ENCODE results near the gene FUT7. TPM values are rescaled to one million over a fixed set of nuclear protein-coding genes. Genes with fewer than 3 reads are reported as not detected.

Gene FUT7
- total RNA-seq, 4 donors from 2014 or later = 0.20 TPM; not detected in 3

DNA sequence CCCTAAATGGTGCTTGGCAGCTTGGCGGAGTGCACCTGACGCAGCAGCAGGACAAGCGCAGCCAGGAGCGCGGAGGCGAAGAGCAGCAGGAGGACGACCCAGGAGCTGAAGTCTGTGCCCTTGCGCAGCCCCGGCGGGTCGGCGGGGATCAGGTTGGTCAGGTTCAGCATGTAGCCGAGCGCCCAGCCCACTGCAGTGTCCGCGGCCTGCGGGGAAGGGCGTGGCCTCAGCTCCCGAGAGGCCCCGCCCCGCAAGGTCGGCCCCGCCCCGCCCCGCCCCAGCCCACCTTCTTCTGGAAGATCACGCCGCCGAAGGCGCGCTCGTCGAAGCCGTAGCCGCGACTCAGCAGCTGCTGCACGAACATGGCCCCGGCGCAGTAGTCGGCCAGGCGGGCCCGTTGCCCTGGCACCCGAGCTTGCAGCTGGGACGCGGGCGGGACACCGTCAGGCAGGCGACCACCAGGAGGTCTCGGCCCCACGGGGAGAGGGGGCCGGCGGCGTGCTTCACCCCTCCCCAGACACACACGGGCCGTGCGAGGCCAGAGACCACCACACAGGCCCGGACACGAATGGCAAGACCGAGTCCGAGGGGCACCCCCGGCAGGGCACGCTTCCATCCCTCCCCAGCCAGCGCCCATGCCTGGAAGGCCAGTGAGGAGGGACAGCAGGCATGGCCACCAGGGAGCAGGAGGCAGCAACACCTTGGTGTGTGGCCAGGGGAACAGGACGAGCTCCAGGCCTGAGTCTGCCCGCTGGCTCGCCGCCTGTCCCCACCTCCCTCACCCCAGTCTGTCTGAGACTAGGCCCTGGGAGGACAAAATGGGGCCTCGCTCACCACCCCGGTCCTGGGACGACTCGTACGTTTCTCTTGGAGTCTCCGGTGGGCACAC lies 17.0 kb upstream of the FUT7 start:
- TF ChIP-seq POLR2AphosphoS5 (IDR thresholded peaks at IDR 0.05) = no peak
- no peak for TF ChIP-seq POLR2A (IDR thresholded peaks at IDR 0.05)
- no peak for TF ChIP-seq CTCF (IDR thresholded peaks at IDR 0.05)
- no peak for TF ChIP-seq EP300 (IDR thresholded peaks at IDR 0.05)
- Histone ChIP-seq H3K27ac (no peak overlapping the region), H3K9me3 (no peaks in the 10 kb centered on the region), H3K36me3 (no peaks in the 10 kb centered on the region), H3K4me1 (peaks cover 0 to 57% (median 22%) of the 10 kb centered on the region in 3 donors), H3K27me3 (peaks cover 73% of the 10 kb centered on the region), H3K4me3 (no peak overlapping the region)
- 73% methylated on average over 7 of the region's 72 CpGs; no CpG with 5 or more reads in 1 of the 2 donors for WGBS, 2 donors (ENCODE audit: low coverage in 1 of 2)
- ATAC-seq = no peak

DNA sequence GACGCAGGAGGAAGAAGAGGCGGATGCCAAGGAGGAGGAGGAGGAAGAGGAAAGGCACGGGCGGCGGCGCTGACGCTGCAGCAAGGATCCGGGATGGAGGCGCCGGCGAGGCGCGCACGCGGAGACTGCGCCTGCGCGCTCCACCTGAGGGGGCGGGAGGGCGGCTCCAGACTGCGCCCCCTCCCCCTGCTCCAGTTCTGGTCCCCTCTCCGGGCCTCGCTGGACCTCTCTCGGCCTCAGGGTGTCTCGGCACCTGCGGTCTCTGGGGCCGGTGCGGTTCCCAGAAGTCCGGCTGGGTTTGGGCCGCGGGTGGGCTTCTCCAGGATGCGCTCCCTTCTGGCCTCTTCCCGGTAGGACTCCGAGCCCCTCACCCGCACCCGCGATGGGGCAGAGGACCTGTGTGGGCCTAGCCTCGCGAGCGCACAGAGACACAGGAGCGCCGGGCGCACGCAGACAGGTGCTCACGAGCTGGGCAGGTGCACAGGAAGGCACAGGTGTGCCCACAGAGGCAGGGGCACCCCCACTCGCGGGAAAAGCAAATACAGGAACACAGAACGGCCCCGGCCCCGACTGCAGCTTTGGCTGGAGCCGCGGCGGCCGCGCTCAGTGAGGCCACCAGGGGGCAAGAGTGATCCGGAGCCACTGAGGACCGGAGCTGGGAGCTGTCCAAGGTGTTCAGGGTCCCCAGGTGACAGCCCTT lies 14.3 kb upstream of the FUT7 start, which contains the start of gene NPDC1:
Gene NPDC1 (minus strand): TSS at position 90 of the 700 bp plus-strand sequence. CDS start 188 bp downstream, outside the sequence.
- peak within 1 kb of the TSS; percentile 45 to 73 for H3K4me3 ChIP-seq
- WGBS, 2 donors (ENCODE audit: low coverage in 1 of 2) = 0% methylated on average over 25 to 27 of the region's 57 CpGs
- TF ChIP-seq CTCF (IDR thresholded peaks at IDR 0.05) (peak in 3 of 4 experiments; percentile 79 to 88 (median 86)), POLR2A (IDR thresholded peaks at IDR 0.05) (no peak)
- ATAC-seq = peak; percentile 53
- no peaks in the 10 kb centered on the region for H3K9me3 ChIP-seq
- peaks cover 0 to 55% (median 12%) of the 10 kb centered on the region in 3 donors for H3K4me1 ChIP-seq
- peaks cover 0 to 16% of the 10 kb centered on the region in 2 donors for H3K36me3 ChIP-seq
- H3K27ac ChIP-seq = peak within 1 kb of the TSS in 3 of 4 donors; percentile 78 to 83 (median 81)
- H3K27me3 ChIP-seq = peaks cover 47% of the 10 kb centered on the region

DNA sequence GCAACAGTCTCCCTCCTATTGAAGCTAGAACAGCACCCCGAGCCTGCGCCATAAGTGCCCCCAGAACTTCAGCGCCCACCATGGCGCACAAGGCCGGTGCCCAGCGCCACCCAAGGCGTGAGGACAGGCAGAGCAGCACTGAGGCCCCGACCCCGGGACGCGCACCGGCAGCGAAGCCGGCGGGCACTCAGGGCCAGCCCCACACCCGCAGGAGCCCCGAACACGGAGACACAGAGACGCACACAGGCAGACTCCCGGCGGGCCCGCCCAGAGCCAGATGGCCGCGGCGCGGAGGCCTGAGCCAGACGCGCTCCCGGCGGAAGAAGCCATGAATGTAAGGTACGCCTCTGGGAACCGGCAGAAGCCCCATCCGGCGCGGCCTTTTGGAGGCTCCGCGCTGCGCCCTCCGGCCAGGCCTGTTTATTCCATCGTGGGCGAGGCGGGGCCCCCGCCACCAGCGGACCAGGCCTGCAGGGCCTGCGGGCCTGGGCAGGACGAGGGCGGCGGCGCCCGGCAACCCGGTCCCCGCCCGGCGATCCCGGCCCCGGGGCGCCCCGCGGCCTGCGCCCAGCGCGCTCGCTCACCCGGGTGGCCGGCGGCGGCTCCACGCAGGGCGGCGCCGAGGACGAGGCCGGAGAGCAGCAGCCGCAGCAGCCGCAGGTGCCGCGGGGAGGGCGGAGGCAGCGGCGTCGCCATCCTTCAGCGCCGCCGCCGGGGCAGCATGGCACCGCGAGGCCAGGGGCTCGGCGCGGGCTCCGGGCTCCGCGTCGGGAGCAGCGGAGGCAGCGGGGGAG lies 13.6 kb upstream of the FUT7 start:
- H3K9me3 ChIP-seq = no peaks in the 10 kb centered on the region
- H3K4me1 ChIP-seq = peaks cover 0 to 55% (median 12%) of the 10 kb centered on the region in 3 donors
- TF ChIP-seq POLR2A (IDR thresholded peaks at IDR 0.05) (no peak), CTCF (IDR thresholded peaks at IDR 0.05) (no peak), EP300 (IDR thresholded peaks at IDR 0.05) (no peak), POLR2AphosphoS5 (IDR thresholded peaks at IDR 0.05) (no peak)
- ATAC-seq = peak; percentile 29
- H3K36me3 ChIP-seq = peaks cover 0 to 23% of the 10 kb centered on the region in 2 donors
- peak overlapping the region; percentile 45 to 73 for H3K4me3 ChIP-seq
- peak overlapping the region in 3 of 4 donors; percentile 78 to 83 (median 81) for H3K27ac ChIP-seq
- H3K27me3 ChIP-seq = peaks cover 39% of the 10 kb centered on the region
- WGBS, 2 donors (ENCODE audit: low coverage in 1 of 2) = 0% methylated on average over 1 to 10 of the region's 96 CpGs

DNA sequence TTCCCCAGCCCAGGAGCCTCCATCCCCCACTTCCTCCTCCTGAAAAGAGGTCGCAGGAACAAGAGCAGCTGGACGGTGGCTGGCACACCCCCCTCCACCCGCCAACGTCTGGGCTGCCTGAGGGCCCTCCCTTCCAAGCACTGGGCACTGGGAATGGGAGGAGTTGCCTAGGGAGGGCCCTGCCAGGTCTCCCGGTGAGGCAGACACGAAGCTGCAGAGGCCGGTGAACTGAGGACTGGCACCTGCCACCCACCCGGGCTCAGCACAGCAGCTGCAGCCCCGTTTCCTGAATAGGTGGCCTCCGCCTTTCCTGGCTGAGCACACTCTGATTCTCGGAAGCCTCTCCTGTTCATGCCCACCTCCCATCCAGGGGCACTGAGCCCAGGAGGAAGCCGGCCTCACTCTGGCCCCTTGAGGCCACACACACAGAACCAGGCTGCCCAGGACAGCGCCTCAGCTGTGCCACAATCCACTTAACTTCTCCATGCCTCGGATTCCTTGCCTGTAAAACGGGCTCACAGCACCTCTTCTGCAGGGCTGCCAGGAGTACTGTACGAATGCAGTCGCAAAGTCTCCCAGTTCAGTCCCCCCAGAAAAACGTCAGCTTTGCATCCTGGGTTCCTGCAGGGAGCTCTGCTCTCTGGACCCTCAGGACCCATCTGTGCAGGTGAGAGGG lies 12.8 kb upstream of the FUT7 start:
- Histone ChIP-seq H3K27me3 (peaks cover 31% of the 10 kb centered on the region), H3K36me3 (peaks cover 0 to 32% of the 10 kb centered on the region in 2 donors), H3K27ac (peak overlapping the region in 3 of 4 donors; percentile 78 to 83 (median 81)), H3K4me3 (peak overlapping the region; percentile 45 to 73), H3K4me1 (peaks cover 0 to 53% (median 12%) of the 10 kb centered on the region in 3 donors), H3K9me3 (no peaks in the 10 kb centered on the region)
- peak; percentile 29 for ATAC-seq
- no peak for TF ChIP-seq POLR2A (IDR thresholded peaks at IDR 0.05)
- peak; percentile 41 for TF ChIP-seq POLR2AphosphoS5 (IDR thresholded peaks at IDR 0.05)
- WGBS, 2 donors (ENCODE audit: low coverage in 1 of 2) = no CpG with 5 or more reads among the region's 18 CpGs
